Progenitor cell of endocrine pancreas (in vitro differentiated cells): ENCODE data around the gene ARSB. TPM values are rescaled to one million over a fixed set of nuclear protein-coding genes. Genes with fewer than 3 reads are reported as not detected.

ENCODE experiments used
- DNase-seq: peaks from one replicate; pipeline ENCODE4 v3.0.0; 2021; ENCODE audit warnings: low spot score; ENCODE audit not compliant: unreplicated experiment
- H3K27ac Mint-ChIP-seq: 2 replicates; pipeline ENCODE4 v1.8.0; 2021; ENCODE audit warnings: mild to moderate bottlenecking, moderate library complexity, mixed read lengths
- H3K27me3 Mint-ChIP-seq: 2 replicates; pipeline ENCODE4 v1.8.0; 2021; ENCODE audit warnings: mixed read lengths
- H3K36me3 Mint-ChIP-seq: 2 replicates; pipeline ENCODE4 v1.8.0; 2022; ENCODE audit warnings: mixed read lengths; ENCODE audit not compliant: insufficient read depth
- H3K4me1 Mint-ChIP-seq: 2 replicates; pipeline ENCODE4 v1.8.0; 2021; ENCODE audit warnings: low read depth, mixed read lengths
- H3K4me3 Mint-ChIP-seq: 2 replicates; pipeline ENCODE4 v1.8.0; 2021; ENCODE audit warnings: low read depth, mild to moderate bottlenecking, moderate library complexity, mixed read lengths
- H3K9me3 Mint-ChIP-seq: 2 replicates; pipeline ENCODE4 v1.8.0; 2021; ENCODE audit warnings: low read depth, mixed read lengths
- total RNA-seq: library from RNA; stranded (reverse); gene quantifications from 2 replicates; pipeline ENCODE4 v1.2.1, GENCODE V29; 2021
- TF ChIP-seq, protein P1 (sequence below): fragments of 200-600 bp; sonication (generic); IDR thresholded peaks from one replicate; pipeline ENCODE4 v1.5.0; 2021; ENCODE audit warnings: antibody characterized with exemption, mild to moderate bottlenecking; ENCODE audit not compliant: unreplicated experiment

Gene ARSB
- total RNA-seq, 1 donor from 2014 or later: 17.7 TPM

DNA sequence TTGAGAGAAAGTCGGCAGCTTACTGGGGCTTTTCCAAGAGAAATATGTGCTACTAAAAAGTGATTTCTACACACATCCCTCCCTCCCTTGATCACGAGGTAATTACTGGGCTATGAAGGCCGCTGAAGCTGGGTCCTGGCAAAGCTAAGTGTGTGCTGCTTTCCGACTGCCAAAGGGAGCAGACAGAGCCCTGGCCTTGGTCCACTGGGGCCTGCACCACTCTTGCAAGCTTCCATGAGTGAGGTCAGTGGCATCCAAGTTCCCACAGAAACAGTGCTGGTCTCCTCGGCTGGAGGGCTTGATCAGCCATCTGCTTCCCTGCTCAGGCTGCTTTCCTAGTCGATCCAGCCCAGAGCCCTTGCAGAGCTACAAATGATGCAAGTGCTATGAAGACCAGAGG, 181.8 kb downstream of the ARSB start:
- Mint-ChIP-seq H3K27ac (no peak overlapping the region), H3K4me3 (no peak overlapping the region), H3K27me3 (peaks cover 3% of the 10 kb centered on the region), H3K4me1 (no peaks in the 10 kb centered on the region), H3K9me3 (peaks cover 8% of the 10 kb centered on the region), H3K36me3 (peaks cover 9% of the 10 kb centered on the region)
- TF ChIP-seq, protein P1, sequence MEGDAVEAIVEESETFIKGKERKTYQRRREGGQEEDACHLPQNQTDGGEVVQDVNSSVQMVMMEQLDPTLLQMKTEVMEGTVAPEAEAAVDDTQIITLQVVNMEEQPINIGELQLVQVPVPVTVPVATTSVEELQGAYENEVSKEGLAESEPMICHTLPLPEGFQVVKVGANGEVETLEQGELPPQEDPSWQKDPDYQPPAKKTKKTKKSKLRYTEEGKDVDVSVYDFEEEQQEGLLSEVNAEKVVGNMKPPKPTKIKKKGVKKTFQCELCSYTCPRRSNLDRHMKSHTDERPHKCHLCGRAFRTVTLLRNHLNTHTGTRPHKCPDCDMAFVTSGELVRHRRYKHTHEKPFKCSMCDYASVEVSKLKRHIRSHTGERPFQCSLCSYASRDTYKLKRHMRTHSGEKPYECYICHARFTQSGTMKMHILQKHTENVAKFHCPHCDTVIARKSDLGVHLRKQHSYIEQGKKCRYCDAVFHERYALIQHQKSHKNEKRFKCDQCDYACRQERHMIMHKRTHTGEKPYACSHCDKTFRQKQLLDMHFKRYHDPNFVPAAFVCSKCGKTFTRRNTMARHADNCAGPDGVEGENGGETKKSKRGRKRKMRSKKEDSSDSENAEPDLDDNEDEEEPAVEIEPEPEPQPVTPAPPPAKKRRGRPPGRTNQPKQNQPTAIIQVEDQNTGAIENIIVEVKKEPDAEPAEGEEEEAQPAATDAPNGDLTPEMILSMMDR: no peak
- no peak for DNase-seq

DNA sequence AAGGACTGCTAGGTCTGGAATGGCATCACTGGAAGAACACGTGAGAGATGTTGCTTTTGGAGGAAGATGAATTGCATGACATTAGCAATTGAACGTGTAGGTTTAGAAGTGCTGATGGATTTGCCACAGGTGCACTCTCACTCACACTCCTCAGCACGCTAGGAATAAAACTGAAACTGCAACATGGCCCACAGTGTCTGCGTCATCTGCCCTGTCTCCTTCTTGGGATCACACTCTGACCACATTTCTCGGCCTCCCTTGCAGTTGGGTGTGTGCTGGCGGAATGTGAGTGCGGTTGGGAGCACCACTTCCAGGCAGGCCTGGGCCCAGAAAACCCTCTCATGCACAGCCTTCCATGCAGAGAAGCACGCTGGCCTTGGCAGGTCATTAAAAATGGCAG, 183.7 kb downstream of the ARSB start:
- TF ChIP-seq, protein P1: no peak
- DNase-seq: no peak

DNA sequence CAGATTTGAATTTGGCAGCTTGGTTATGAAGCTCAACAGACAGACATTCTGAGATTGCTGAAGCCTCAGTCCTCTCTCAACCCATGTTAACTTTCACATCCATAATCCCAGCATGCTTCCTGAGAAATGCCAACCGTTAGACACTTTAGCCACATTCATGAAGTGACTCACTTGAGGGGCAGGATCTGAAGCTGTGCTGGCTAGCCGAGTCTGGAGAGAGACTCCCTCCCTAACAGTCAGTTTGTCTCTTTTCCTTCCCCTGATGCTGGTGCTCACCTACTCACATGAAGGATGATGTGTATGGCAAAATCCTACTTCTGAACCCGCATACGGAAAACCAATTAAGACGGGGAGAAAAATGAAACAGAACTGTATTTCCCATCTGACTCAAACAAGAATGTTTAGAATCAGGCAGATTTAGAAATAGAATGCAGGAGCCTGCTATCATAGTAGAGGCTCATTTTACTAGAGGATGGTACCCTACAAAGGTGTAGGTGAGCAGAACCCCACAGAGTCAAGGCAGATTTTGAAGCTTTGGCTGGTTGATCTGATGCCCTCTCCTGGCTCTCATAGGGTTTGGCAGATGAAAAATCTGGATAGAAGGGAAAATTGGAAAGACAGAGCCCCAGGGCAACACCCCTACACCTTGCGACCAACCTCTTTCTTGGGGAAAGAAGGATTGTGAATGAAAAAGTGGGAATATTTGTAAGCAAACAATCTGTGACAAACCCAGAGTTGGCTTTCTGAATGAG, 185.7 kb downstream of the ARSB start:
- peaks cover 8% of the 10 kb centered on the region for H3K9me3 Mint-ChIP-seq
- TF ChIP-seq, protein P1: no peak
- peaks cover 9% of the 10 kb centered on the region for H3K36me3 Mint-ChIP-seq
- H3K4me1 Mint-ChIP-seq: peaks cover 17% of the 10 kb centered on the region
- H3K27ac Mint-ChIP-seq: no peak overlapping the region
- no peak for DNase-seq
- no peaks in the 10 kb centered on the region for H3K27me3 Mint-ChIP-seq
- no peak overlapping the region for H3K4me3 Mint-ChIP-seq

More for the DNA sequence above, 183.7 kb downstream of the ARSB start:
- Mint-ChIP-seq H3K36me3 (peaks cover 9% of the 10 kb centered on the region), H3K27me3 (peaks cover under 1% of the 10 kb centered on the region), H3K4me3 (no peak overlapping the region), H3K4me1 (peaks cover 3% of the 10 kb centered on the region), H3K9me3 (peaks cover 8% of the 10 kb centered on the region), H3K27ac (no peak overlapping the region)

DNA sequence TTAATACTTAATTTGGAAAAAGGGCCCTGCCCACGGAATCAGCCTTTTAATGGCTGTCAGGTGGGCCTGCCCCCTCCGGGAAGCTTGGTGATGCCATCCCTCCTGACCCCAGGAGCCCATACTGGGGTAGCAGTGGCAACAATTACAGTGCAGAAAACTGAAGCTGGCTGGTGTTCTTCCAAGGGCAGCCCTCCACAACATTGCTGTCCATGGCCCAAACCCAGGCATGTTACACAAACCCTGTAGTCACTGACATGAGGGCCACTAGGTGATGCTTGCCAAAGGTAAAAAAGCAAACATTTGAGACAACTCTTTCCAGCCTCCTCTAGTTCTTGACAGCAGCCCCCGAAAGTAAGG, 186.5 kb downstream of the ARSB start:
- no peaks in the 10 kb centered on the region for H3K27me3 Mint-ChIP-seq
- H3K9me3 Mint-ChIP-seq: peaks cover 8% of the 10 kb centered on the region
- peaks cover 24% of the 10 kb centered on the region for H3K4me1 Mint-ChIP-seq
- no peak for DNase-seq
- H3K36me3 Mint-ChIP-seq: peaks cover 9% of the 10 kb centered on the region
- no peak overlapping the region for H3K4me3 Mint-ChIP-seq
- TF ChIP-seq, protein P1: no peak
- H3K27ac Mint-ChIP-seq: no peak overlapping the region

DNA sequence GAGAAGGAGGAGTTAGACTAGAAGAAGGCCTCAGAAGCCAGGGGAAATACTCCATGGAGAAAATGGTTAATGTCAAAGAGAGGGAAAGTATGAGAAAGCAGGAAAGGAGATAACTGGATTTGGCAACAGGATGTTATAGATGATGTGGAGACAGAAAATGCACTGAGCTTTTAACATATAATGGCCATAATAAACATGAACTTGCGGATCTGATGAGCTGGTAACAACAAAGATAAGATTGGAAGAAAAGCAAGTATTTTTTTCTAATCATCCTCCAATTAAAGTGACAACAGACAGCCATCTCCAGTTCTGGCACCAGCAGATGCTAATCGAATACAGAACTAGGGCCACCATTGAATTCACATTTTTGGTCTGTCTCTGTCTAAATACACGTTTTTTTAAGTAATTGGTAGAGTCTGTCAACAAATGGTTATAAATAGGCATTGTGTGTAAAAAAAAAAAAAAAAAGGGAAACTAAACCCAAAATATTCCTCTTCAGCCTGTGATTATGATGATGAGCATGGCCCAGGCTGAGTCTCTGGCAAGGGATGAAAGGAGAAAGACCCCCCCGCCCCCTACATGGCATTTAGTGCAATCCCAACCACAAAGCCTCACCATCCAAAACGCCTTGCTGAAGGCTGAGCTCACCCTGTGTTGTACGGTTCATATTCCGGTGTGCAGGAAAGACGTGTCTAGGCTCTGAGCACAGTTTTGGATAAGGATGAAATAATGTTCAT, 187.0 kb downstream of the ARSB start:
- TF ChIP-seq, protein P1: no peak
- DNase-seq: no peak
- H3K4me1 Mint-ChIP-seq: peaks cover 30% of the 10 kb centered on the region
- H3K9me3 Mint-ChIP-seq: peaks cover 8% of the 10 kb centered on the region
- no peak overlapping the region for H3K27ac Mint-ChIP-seq
- H3K27me3 Mint-ChIP-seq: no peaks in the 10 kb centered on the region
- H3K4me3 Mint-ChIP-seq: no peak overlapping the region
- H3K36me3 Mint-ChIP-seq: peaks cover 9% of the 10 kb centered on the region
